Jurkat, Clone E6-1 (cell line): ENCODE data around the gene KCNG4. TPM values are rescaled to one million over a fixed set of nuclear protein-coding genes. Genes with fewer than 3 reads are reported as not detected.

Source experiments
- DNase-seq: peaks from one replicate; pipeline ENCODE4 v3.0.0-alpha.2; 2011; ENCODE audit warnings: low read depth, low spot score
- H3K4me3 ChIP-seq: 2 replicates; pipeline ENCODE4 v1.5.1; 2011; ENCODE audit warnings: mild to moderate bottlenecking, low read length, control low read depth, moderate library complexity
- polyA plus RNA-seq: library from polyadenylated mRNA; unstranded; fragments of >200 nt; gene quantifications from one replicate; pipeline ENCODE4 v1.2.1, GENCODE V29; 2012; ENCODE audit warnings: missing spikeins; ENCODE audit not compliant: insufficient read length, insufficient read depth

The KCNG4 gene
- not detected for polyA plus RNA-seq

GRCh38 chr16:84239909-84240308 lies at the start of gene KCNG4:
TSS of gene KCNG4 (minus strand) at chr16:84240012. CDS start at chr16:84237485, 2,527 bp downstream.
- H3K4me3 ChIP-seq = no peak within 1 kb of the TSS
- no peak for DNase-seq

GRCh38 chr16:84288902-84289301 lies 49.1 kb upstream of the KCNG4 start:
- H3K4me3 ChIP-seq = no peak overlapping the region
- no peak for DNase-seq

- no peak overlapping the region for H3K4me3 ChIP-seq
- DNase-seq = no peak
These were observed 46.9 kb upstream of the KCNG4 start for GRCh38 chr16:84286578-84287240.

- no peak overlapping the region for H3K4me3 ChIP-seq
- no peak for DNase-seq
These were observed 44.4 kb upstream of the KCNG4 start for GRCh38 chr16:84284154-84284722.

GRCh38 chr16:84283314-84284153 lies 43.7 kb upstream of the KCNG4 start:
- H3K4me3 ChIP-seq = no peak overlapping the region

GRCh38 chr16:84282533-84282932 lies 42.7 kb upstream of the KCNG4 start:
- DNase-seq = no peak
- no peak overlapping the region for H3K4me3 ChIP-seq

More at GRCh38 chr16:84283314-84284153, 43.7 kb upstream of the KCNG4 start:
- DNase-seq = no peak

- H3K4me3 ChIP-seq = no peak overlapping the region
- DNase-seq = peak; percentile 68
These were observed 41.3 kb upstream of the KCNG4 start for GRCh38 chr16:84281074-84281473.

GRCh38 chr16:84279881-84280280 lies 40.1 kb upstream of the KCNG4 start:
- no peak for DNase-seq
- H3K4me3 ChIP-seq = no peak overlapping the region

GRCh38 chr16:84278968-84279367 lies 39.2 kb upstream of the KCNG4 start:
- H3K4me3 ChIP-seq = no peak overlapping the region
- DNase-seq = no peak

GRCh38 chr16:84278333-84278732 lies 38.5 kb upstream of the KCNG4 start:
- no peak overlapping the region for H3K4me3 ChIP-seq

GRCh38 chr16:84277244-84277823 lies 37.5 kb upstream of the KCNG4 start:
- peak; percentile 50 for DNase-seq
- H3K4me3 ChIP-seq = no peak overlapping the region

More at GRCh38 chr16:84278333-84278732, 38.5 kb upstream of the KCNG4 start:
- DNase-seq = no peak

- no peak for DNase-seq
- H3K4me3 ChIP-seq = no peak overlapping the region
These were observed 35.9 kb upstream of the KCNG4 start for GRCh38 chr16:84275585-84276151.

- H3K4me3 ChIP-seq = no peak overlapping the region
- no peak for DNase-seq
These were observed 34.7 kb upstream of the KCNG4 start for GRCh38 chr16:84274515-84274914.

GRCh38 chr16:84272740-84273320 lies 33.0 kb upstream of the KCNG4 start:
- DNase-seq = no peak
- no peak overlapping the region for H3K4me3 ChIP-seq

GRCh38 chr16:84271866-84272265 lies 32.1 kb upstream of the KCNG4 start:
- DNase-seq = no peak
- H3K4me3 ChIP-seq = no peak overlapping the region

- no peak overlapping the region for H3K4me3 ChIP-seq
These were observed 31.2 kb upstream of the KCNG4 start for GRCh38 chr16:84271037-84271436.

GRCh38 chr16:84270531-84270930 lies 30.7 kb upstream of the KCNG4 start:
- no peak for DNase-seq
- no peak overlapping the region for H3K4me3 ChIP-seq

More at GRCh38 chr16:84271037-84271436, 31.2 kb upstream of the KCNG4 start:
- DNase-seq = no peak

- DNase-seq = no peak
- H3K4me3 ChIP-seq = no peak overlapping the region
These were observed 30.3 kb upstream of the KCNG4 start for GRCh38 chr16:84270071-84270470.
